ENCODE results near the gene STX8.

Gene STX8

DNA sequence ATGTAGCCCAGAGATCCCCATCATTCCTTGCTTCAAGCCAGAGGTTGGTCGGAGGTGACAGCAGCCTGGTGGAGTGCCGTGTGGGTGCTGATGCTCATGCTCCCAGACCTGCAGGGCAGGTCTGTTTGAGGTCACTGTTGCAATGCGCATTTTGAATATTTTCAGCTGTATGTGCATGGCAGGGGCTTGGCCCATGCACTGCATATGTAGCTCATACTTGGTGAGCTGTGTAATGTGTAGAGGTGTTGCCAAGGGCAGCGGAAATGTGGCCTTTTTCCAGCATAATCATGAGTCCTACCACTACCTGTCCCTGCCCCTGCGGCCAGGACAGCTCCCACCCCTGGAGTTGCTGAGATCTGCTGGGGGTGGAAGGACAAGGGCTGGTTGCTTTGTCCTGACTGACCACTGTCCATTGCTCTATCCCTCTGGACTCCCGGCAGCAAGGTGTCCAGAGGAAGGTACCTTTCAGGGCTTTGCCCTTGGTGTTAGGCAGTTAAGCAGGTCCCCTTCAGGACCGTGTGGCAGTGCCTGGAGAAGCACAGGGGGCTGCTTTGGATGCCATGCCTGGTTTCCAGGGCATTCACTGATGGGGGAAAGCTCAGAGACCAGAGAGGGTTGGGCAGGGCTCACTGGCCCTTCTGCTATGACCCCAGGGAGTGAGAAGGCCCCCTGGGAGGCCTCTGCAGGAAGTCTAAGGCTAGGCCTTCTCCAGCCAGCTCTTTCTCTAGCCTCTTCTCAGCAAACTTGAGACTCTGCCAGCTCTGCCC lies 339.2 kb downstream of the STX8 start:
- no peak for DNase-seq

- no peak for DNase-seq
These were observed 340.3 kb downstream of the STX8 start for GRCh38 chr17:9235346-9235745.

DNA sequence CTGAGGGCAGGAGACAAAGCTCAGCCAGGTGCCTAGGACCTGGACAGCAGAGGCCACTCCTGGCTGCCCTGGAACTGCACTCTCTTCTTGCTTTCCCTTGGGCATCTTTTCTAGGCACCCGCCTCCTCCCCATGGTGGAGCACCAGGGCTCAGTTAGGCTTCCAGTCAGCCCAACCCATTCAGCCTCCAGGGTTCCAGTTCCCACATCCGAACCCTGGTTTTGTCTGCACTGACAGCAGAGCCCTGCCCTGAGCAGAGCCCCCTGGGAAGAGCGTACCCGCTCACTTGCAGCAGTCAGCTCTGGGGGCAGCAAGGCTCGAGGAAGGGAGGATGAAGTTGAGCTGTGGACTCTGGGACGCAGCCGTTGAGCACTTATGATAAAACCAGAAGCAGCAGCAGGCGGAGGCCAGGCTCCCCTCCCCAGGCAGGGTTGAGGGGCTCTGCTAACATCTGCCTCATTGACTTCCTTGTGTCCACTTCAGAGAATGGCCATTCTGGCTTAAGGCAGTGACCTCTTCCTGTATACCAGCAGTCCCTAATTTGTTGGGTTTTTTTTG lies 341.2 kb downstream of the STX8 start:
- no peak for DNase-seq

GRCh38 chr17:9233761-9234160 lies 341.9 kb downstream of the STX8 start:
- DNase-seq, result no peak

- no peak for DNase-seq
These were observed 342.4 kb downstream of the STX8 start for GRCh38 chr17:9233271-9233599.

- DNase-seq, result peak; percentile 84
These were observed 342.9 kb downstream of the STX8 start for GRCh38 chr17:9232591-9233270.

DNA sequence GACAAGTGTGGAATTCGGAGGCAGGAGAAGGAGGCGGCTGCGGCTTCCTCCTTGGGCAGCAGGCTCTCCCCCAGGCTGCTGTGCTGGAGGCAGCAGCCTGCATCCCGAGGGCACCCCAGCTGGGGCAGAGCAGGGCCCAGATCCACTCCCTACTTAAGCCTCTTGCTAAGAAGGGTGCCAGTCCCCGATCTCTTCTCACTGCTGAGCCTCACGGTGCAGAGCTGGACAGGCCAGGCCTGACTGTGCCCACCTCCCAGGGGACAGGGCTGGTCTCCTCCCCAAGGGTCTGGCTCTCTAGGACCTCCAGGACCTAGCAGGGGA lies 343.5 kb downstream of the STX8 start:
- no peak for DNase-seq

DNA sequence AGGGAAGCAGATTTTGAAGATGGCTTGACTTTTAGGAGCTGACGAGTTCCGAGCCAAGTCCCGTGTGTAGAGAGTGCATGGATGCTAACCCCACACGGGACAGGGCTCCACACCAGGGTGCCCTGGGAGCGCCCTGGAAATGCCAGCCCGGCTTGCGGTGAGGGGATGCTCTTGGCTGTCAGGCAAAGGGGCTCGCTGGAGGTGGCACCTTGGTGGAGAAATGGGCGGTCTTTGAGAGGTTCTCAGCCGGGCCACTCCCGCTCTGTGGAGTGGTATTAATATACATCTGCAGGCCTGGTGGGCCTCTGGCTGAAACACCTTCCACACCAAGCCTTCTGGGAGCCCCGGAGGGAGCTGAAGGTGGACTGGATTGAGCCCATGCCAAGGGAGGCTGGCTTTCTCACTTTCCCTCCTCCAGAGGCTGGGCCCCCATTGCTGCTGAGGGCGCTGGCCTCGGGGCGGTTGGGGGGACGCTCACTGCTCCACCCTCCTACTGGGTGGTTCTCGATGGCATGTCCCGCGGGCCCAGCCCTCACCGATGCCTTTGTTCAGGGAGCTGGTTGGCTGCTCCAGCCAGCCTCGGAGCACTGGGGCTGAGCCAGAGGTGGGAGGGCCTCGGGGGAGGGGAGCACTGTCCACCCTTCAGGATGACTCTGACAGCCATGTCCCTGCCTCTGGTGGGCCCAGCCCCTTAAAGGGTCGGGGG lies 344.0 kb downstream of the STX8 start:
- no peak for DNase-seq

GRCh38 chr17:9230861-9231260 lies 344.8 kb downstream of the STX8 start:
- DNase-seq, result no peak

GRCh38 chr17:9230346-9230745 lies 345.3 kb downstream of the STX8 start:
- DNase-seq, result no peak

GRCh38 chr17:9229826-9230201 lies 345.8 kb downstream of the STX8 start:
- no peak for DNase-seq

DNA sequence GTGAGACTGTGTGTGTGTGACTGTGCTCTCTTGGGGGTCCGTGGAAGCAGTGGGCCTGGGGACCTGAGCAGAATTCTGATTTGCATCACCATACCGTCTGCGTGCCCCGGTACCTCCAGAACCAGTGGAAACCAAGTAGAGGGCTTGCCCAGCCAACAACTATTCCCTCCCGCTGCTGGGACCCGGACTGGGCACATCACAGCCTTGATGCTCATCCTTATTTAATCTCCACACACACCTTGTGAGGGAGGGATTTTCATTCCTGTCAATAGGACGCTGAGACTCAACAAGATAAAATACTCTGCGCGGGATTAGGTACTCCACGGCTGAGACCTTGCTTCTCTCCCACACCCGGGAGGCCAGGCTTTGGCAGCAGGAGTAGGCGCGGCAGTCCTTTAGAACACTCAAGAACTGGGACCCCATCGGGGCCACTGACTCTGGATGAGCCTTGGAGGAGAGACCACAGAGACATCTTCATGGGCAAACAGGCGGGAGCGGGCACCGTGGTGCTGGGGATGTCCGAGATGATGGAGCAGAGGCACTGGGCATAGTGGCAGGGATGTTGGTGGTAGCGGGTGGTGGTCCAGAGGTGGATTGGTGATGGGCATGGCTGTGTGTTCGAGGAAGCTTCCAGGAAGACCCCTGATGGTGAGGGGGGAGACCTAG lies 346.3 kb downstream of the STX8 start:
- DNase-seq, result no peak

GRCh38 chr17:9228408-9229159 lies 347.0 kb downstream of the STX8 start:
- no peak for DNase-seq

DNA sequence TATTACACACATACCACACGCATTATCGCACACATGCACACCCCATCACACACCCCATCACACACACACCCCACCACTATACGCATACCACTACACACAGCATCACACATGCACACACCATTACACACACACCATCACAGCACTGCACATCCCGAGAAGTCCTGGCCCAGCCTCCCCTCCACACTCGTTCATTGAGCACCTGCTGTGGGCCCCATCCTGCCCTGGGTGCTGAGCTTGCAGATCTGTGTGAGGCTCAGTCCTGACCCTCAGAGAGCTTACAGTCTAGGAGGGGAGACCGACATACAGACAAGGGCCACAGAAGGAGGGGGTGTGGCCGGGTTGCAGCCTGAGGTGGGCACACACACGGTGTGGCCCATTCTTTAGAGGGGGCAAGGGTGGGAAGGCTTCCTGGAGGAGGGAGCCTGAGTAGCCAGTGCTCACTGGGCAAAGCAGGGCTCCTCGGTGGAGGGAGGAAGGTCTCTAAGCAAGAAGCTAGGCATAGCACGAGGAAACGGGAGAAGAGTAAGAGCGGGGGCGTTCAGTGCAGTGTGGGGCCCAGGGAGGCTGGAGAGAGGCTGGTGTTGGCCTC lies 347.7 kb downstream of the STX8 start:
- DNase-seq, result no peak

GRCh38 chr17:9226794-9227135 lies 348.9 kb downstream of the STX8 start:
- no peak for DNase-seq

DNA sequence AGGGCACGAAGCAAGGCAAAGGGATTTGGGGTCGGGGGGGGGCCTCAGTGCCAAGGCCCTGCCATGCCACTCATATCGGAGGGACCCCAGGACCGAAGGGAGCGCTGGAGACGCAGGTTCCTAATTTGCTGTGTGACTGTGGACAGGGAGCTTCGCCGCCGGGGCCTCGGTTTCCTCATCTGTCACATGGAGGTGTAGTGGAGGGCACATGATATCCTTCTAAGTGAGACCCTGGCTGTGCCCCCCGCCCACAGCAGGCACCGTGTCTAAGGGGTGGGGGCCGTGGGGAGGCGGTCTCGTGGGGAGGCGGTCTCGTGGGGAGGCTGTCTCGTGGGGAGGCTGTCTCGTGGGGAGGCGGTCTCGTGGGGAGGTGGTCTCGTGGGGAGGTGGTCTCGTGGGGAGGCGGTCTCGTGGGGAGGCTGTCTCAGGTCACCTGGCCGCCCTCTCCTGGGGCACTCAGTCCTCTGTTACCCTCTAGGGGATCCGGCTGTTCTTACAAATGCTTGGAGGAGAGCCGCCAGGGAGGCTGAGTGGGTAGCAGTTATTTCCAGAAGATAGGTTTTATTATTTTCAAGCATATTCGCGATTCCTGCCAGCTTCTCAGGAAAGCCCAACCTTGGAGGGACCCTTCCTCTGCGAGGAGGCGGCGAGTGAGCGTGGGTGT lies 349.4 kb downstream of the STX8 start:
- DNase-seq, result no peak

GRCh38 chr17:9225305-9226101 lies 350.1 kb downstream of the STX8 start:
- no peak for DNase-seq

DNA sequence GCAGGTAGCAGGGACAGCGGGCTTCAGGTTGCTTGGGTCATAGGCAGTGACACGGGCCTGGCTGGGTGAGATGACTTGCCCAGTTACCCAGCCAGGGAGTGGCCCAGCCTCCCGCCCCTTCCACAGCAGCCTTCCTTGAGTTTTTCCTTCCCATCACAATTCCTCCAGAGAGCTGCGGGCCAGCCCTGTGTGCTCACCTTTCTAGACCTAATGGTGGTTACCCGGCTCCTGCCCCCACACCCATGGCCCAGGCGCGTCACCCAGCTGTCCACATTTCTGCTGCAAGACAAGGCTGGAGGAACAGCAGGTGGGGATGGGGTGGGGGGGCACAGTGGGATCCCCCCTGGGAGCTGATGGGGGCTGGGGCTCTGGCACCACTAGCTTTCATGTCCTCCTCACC lies 351.1 kb downstream of the STX8 start:
- DNase-seq, result no peak

- DNase-seq, result no peak
These were observed 352.1 kb downstream of the STX8 start for GRCh38 chr17:9223531-9223930.

GRCh38 chr17:9221922-9222180 lies 353.8 kb downstream of the STX8 start:
- DNase-seq, result no peak
